ENCODE data around the gene CAMTA1. TPM values are rescaled to one million over a fixed set of nuclear protein-coding genes. Genes with fewer than 3 reads are reported as not detected.

CAMTA1 gene
- total RNA-seq, 1 donor from 2014 or later, result 127 TPM

- FAIRE-seq (no peak), DNase-seq (ENCODE audit: low spot score in 2 of 2) (no peak)
Observed at GRCh38 chr1:7229696-7230631, 444.7 kb downstream of the CAMTA1 start.

- FAIRE-seq, result no peak
- DNase-seq (ENCODE audit: low spot score in 2 of 2), result no peak
Observed at GRCh38 chr1:7232441-7233236, 447.4 kb downstream of the CAMTA1 start.

GRCh38 chr1:7233237-7233540 is 447.9 kb downstream of the CAMTA1 start:
- FAIRE-seq, result no peak
- no peak for DNase-seq (ENCODE audit: low spot score in 2 of 2)

- no peak for FAIRE-seq
- no peak for DNase-seq (ENCODE audit: low spot score in 2 of 2)
Observed at GRCh38 chr1:7233646-7234470, 448.6 kb downstream of the CAMTA1 start.

GRCh38 chr1:7234471-7234755 is 449.2 kb downstream of the CAMTA1 start:
- FAIRE-seq (no peak), DNase-seq (ENCODE audit: low spot score in 2 of 2) (no peak)

GRCh38 chr1:7235871-7236517 is 450.7 kb downstream of the CAMTA1 start:
- no peak for FAIRE-seq
- DNase-seq (ENCODE audit: low spot score in 2 of 2), result no peak

- no peak for FAIRE-seq
- no peak for DNase-seq (ENCODE audit: low spot score in 2 of 2)
Observed at GRCh38 chr1:7236844-7237515, 451.7 kb downstream of the CAMTA1 start.

GRCh38 chr1:7247158-7247557 is 461.9 kb downstream of the CAMTA1 start:
- DNase-seq (ENCODE audit: low spot score in 2 of 2) (no peak), FAIRE-seq (no peak)

- DNase-seq (ENCODE audit: low spot score in 2 of 2), result peak in 1 of 2 donors; percentile 12
- no peak for FAIRE-seq
Observed at GRCh38 chr1:7247791-7248548, 462.7 kb downstream of the CAMTA1 start.

- no peak for FAIRE-seq
Observed at GRCh38 chr1:7248549-7249199, 463.4 kb downstream of the CAMTA1 start.

GRCh38 chr1:7249516-7249915 is 464.3 kb downstream of the CAMTA1 start:
- FAIRE-seq, result no peak
- no peak for DNase-seq (ENCODE audit: low spot score in 2 of 2)

More at GRCh38 chr1:7248549-7249199, 463.4 kb downstream of the CAMTA1 start:
- no peak for DNase-seq (ENCODE audit: low spot score in 2 of 2)

GRCh38 chr1:7250176-7250575 is 464.9 kb downstream of the CAMTA1 start:
- DNase-seq (ENCODE audit: low spot score in 2 of 2), result no peak
- FAIRE-seq, result no peak

- no peak for FAIRE-seq
- DNase-seq (ENCODE audit: low spot score in 2 of 2), result no peak
Observed at GRCh38 chr1:7250597-7251453, 465.6 kb downstream of the CAMTA1 start.

GRCh38 chr1:7251454-7251800 is 466.2 kb downstream of the CAMTA1 start:
- FAIRE-seq (no peak), DNase-seq (ENCODE audit: low spot score in 2 of 2) (no peak)

GRCh38 chr1:7252411-7253117 is 467.3 kb downstream of the CAMTA1 start:
- FAIRE-seq, result no peak
- no peak for DNase-seq (ENCODE audit: low spot score in 2 of 2)

GRCh38 chr1:7253118-7253480 is 467.8 kb downstream of the CAMTA1 start:
- FAIRE-seq, result no peak

GRCh38 chr1:7253988-7254587 is 468.8 kb downstream of the CAMTA1 start:
- no peak for DNase-seq (ENCODE audit: low spot score in 2 of 2)
- no peak for FAIRE-seq

More at GRCh38 chr1:7253118-7253480, 467.8 kb downstream of the CAMTA1 start:
- DNase-seq (ENCODE audit: low spot score in 2 of 2), result no peak
